Epidermal melanocyte (primary cell): ENCODE data around the gene PCDH1.

Experiments used
- DNase-seq: peaks from one replicate; pipeline ENCODE4 v3.0.0; 2011; ENCODE audit warnings: low spot score; ENCODE audit not compliant: insufficient read length

Gene PCDH1

GRCh38 chr5:141874262-141874964 lies 3.8 kb downstream of the PCDH1 start:
- peak; percentile 3 for DNase-seq

GRCh38 chr5:141873933-141874261 lies 4.3 kb downstream of the PCDH1 start:
- peak; percentile 8 for DNase-seq

- DNase-seq, result peak; percentile 4
Measured at GRCh38 chr5:141872496-141873356, 5.5 kb downstream of the PCDH1 start.

- peak; percentile 4 for DNase-seq
Measured at GRCh38 chr5:141871870-141872269, 6.3 kb downstream of the PCDH1 start.

- DNase-seq, result peak; percentile 3
Measured at GRCh38 chr5:141870871-141871270, 7.3 kb downstream of the PCDH1 start.

- peak; percentile 4 for DNase-seq
Measured at GRCh38 chr5:141870228-141870627, 8.0 kb downstream of the PCDH1 start.

- no peak for DNase-seq
Measured at GRCh38 chr5:141869514-141869913, 8.7 kb downstream of the PCDH1 start.

GRCh38 chr5:141869040-141869439 lies 9.2 kb downstream of the PCDH1 start:
- DNase-seq, result peak; percentile 1

- DNase-seq, result no peak
Measured at GRCh38 chr5:141868541-141868940, 9.7 kb downstream of the PCDH1 start.

GRCh38 chr5:141867651-141868050 lies 10.6 kb downstream of the PCDH1 start:
- peak; percentile 5 for DNase-seq

- peak; percentile 12 for DNase-seq
Measured at GRCh38 chr5:141867139-141867538, 11.1 kb downstream of the PCDH1 start.

- peak; percentile 94 for DNase-seq
Measured at GRCh38 chr5:141866096-141866495, 12.1 kb downstream of the PCDH1 start.

- no peak for DNase-seq
Measured at GRCh38 chr5:141865406-141865805, 12.8 kb downstream of the PCDH1 start.

GRCh38 chr5:141864371-141865370 lies 13.5 kb downstream of the PCDH1 start:
- DNase-seq, result no peak

- DNase-seq, result no peak
Measured at GRCh38 chr5:141863569-141864178, 14.5 kb downstream of the PCDH1 start.

- no peak for DNase-seq
Measured at GRCh38 chr5:141862936-141863543, 15.2 kb downstream of the PCDH1 start.

- DNase-seq, result no peak
Measured at GRCh38 chr5:141861194-141861593, 17.0 kb downstream of the PCDH1 start.

- DNase-seq, result no peak
Measured at GRCh38 chr5:141858079-141858765, 20.0 kb downstream of the PCDH1 start.

GRCh38 chr5:141857226-141857625 lies 21.0 kb downstream of the PCDH1 start:
- no peak for DNase-seq
